K562 (cell line): ENCODE data around the gene CSKMT. TPM values are rescaled to one million over a fixed set of nuclear protein-coding genes. Genes with fewer than 3 reads are reported as not detected.

Source experiments
- CAMTA2 ChIP-seq: fragments of 250-450 bp; sonication (Bioruptor Pico); conservative IDR thresholded peaks from 2 replicates; pipeline ENCODE4 v1.5.1; 2022
- CBX8 ChIP-seq: fragments of 200-600 bp; sonication (generic); IDR thresholded peaks from 2 replicates; pipeline ENCODE4 v1.6.1; 2012; ENCODE audit warnings: borderline replicate concordance, mixed run types, low read depth, mild to moderate bottlenecking, moderate library complexity, mixed read lengths, low read length, control low read depth, inconsistent platforms; ENCODE audit not compliant: poor library complexity, severe bottlenecking; ENCODE audit errors: extremely low read depth
- HDGF ChIP-seq: fragments of 450-650 bp; IDR thresholded peaks from 2 replicates; pipeline ENCODE4 v1.6.1; 2016
- IRF2 ChIP-seq: sonication (generic); formaldehyde crosslinking; IDR thresholded peaks from 2 replicates; pipeline ENCODE4 v1.8.1; 2022; ENCODE audit warnings: mild to moderate bottlenecking, missing genetic modification reagents
- KLF1 ChIP-seq: fragments of 450-650 bp; IDR thresholded peaks from 2 replicates; pipeline ENCODE4 v1.6.1; 2016; ENCODE audit warnings: missing genetic modification characterization, missing compliant biosample characterization
- MCM3 ChIP-seq: fragments of 450-650 bp; IDR thresholded peaks from 2 replicates; pipeline ENCODE4 v1.6.1; 2016
- MTF1 ChIP-seq: fragments of 250-450 bp; sonication (Bioruptor Pico); IDR thresholded peaks from 2 replicates; pipeline ENCODE4 v1.9.0; 2021; ENCODE audit warnings: moderate library complexity, mild to moderate bottlenecking, inconsistent platforms, borderline replicate concordance
- NCOA6 ChIP-seq: fragments of 450-650 bp; IDR thresholded peaks from 2 replicates; pipeline ENCODE4 v1.6.1; 2017; ENCODE audit warnings: mild to moderate bottlenecking
- NR4A1 ChIP-seq, 2 experiments: fragments of 250-450 bp in 1 of 2; fragments of 450-650 bp in 1 of 2; sonication (Bioruptor Pico) in 1 of 2; IDR thresholded peaks; 2 replicates each; pipeline versions ENCODE4 v1.4.0 to v1.6.1; 2016 to 2020; ENCODE audit warnings: mild to moderate bottlenecking in 2 of 2, missing compliant biosample characterization in 1 of 2, missing genetic modification characterization in 1 of 2, moderate library complexity in 1 of 2
- PCBP2 ChIP-seq: fragments of 200-400 bp; formaldehyde crosslinking; IDR thresholded peaks from 2 replicates; pipeline ENCODE4 v1.6.1; 2018; ENCODE audit warnings: low read length, low read depth, mild to moderate bottlenecking, moderate library complexity; ENCODE audit not compliant: poor library complexity, severe bottlenecking
- SAP30 ChIP-seq: fragments of 200-600 bp; sonication (generic); IDR thresholded peaks from 2 replicates; pipeline ENCODE4 v1.6.1; 2012; ENCODE audit warnings: borderline replicate concordance, low read depth, mild to moderate bottlenecking, moderate library complexity, low read length, control low read depth, inconsistent platforms; ENCODE audit not compliant: insufficient read depth, poor library complexity, severe bottlenecking
- SMAD1 ChIP-seq: fragments of 150-350 bp; IDR thresholded peaks from 2 replicates; pipeline ENCODE4 v1.6.1; 2014; ENCODE audit warnings: low read length, low read depth; ENCODE audit not compliant: partially characterized antibody
- SMAD4 ChIP-seq: fragments of 250-450 bp; sonication (Bioruptor Pico); conservative IDR thresholded peaks from 2 replicates; pipeline ENCODE4 v1.8.0; 2021; ENCODE audit warnings: inconsistent platforms, mild to moderate bottlenecking, moderate library complexity
- ZBTB8A ChIP-seq: fragments of 450-650 bp; IDR thresholded peaks from 2 replicates; pipeline ENCODE4 v1.6.1; 2018; ENCODE audit warnings: mild to moderate bottlenecking, moderate library complexity; ENCODE audit not compliant: partially characterized antibody
- ZNF212 ChIP-seq: fragments of 450-650 bp; formaldehyde crosslinking; IDR thresholded peaks from 2 replicates; pipeline ENCODE4 v1.4.0; 2020; ENCODE audit warnings: mild to moderate bottlenecking
- ZNF445 ChIP-seq: fragments of 250-450 bp; sonication (Bioruptor Pico); IDR thresholded peaks from 2 replicates; pipeline ENCODE4 v1.4.0; 2020; ENCODE audit warnings: low read depth, mild to moderate bottlenecking, moderate library complexity
- polyA plus RNA-seq, 8 experiments: library from polyadenylated mRNA; depleted of rRNA in 4 of 8; stranded (reverse) in 5 of 8; unstranded in 3 of 8; fragments of >200 nt; fragmentation: Nextera tagmentation in 2 of 8; fragmentation: Illumina TruSeq in 1 of 8; extraction: Ambion mirVana in 2 of 8; extraction: Trizol in 1 of 8; gene quantifications; 2 replicates each; pipeline versions ENCODE4 v1.2.1 to v1.2.3, GENCODE V29; 2011 to 2014; ENCODE audit warnings: inconsistent platforms in 1 of 8, missing spikeins in 1 of 8
- total RNA-seq, 7 experiments: library from RNA; depleted of rRNA in 6 of 7; stranded (reverse); fragments of >200 nt in 6 of 7; fragmentation: Illumina TruSeq in 2 of 7; extraction: Trizol in 2 of 7; gene quantifications; 2 replicates each; pipeline versions ENCODE4 v1.2.1 to v1.2.3, GENCODE V29; 2011 to 2021; ENCODE audit warnings: low replicate concordance in 1 of 7
- TF ChIP-seq, protein P1 (sequence below), 2 experiments: fragments of 200-800 bp in 1 of 2; sonication (Bioruptor generic) in 1 of 2; sonication (generic) in 1 of 2; formaldehyde crosslinking in 1 of 2; IDR thresholded peaks in 1 of 2; conservative IDR thresholded peaks in 1 of 2; 2 replicates each; pipeline versions ENCODE4 v1.5.0 to v1.6.1; 2016 to 2020; ENCODE audit warnings: missing compliant biosample characterization in 1 of 2, missing genetic modification characterization in 1 of 2, missing genetic modification reagents in 1 of 2
- TF ChIP-seq, protein P2 (sequence below), 2 experiments: fragments of 450-650 bp in 1 of 2; sonication (generic) in 1 of 2; formaldehyde crosslinking; conservative IDR thresholded peaks; 2 replicates each; pipeline versions ENCODE4 v1.4.0 to v1.8.1; 2020 to 2022; ENCODE audit warnings: mild to moderate bottlenecking in 1 of 2, missing genetic modification reagents in 1 of 2
- TF ChIP-seq, protein P3 (sequence below), 3 experiments: fragments of 200-800 bp in 1 of 3; sonication (Bioruptor generic) in 1 of 3; sonication (generic) in 1 of 3; formaldehyde crosslinking in 1 of 3; IDR thresholded peaks; 2 replicates each; pipeline versions ENCODE4 v1.6.1 to v1.8.0; 2016 to 2022; ENCODE audit warnings: mild to moderate bottlenecking in 2 of 3, missing compliant biosample characterization in 2 of 3, missing genetic modification characterization in 2 of 3, missing genetic modification reagents in 1 of 3
- TF ChIP-seq, protein P4 (sequence below): fragments of 450-650 bp; IDR thresholded peaks from 2 replicates; pipeline ENCODE4 v1.6.1; 2016; ENCODE audit warnings: mild to moderate bottlenecking

Gene CSKMT
- total and polyA plus RNA-seq, 9 of the 15 experiments (the other 6 are each of a cell fraction or from before 2014, with no cell fraction given): 10.3 to 108 (median 27.2) TPM

DNA sequence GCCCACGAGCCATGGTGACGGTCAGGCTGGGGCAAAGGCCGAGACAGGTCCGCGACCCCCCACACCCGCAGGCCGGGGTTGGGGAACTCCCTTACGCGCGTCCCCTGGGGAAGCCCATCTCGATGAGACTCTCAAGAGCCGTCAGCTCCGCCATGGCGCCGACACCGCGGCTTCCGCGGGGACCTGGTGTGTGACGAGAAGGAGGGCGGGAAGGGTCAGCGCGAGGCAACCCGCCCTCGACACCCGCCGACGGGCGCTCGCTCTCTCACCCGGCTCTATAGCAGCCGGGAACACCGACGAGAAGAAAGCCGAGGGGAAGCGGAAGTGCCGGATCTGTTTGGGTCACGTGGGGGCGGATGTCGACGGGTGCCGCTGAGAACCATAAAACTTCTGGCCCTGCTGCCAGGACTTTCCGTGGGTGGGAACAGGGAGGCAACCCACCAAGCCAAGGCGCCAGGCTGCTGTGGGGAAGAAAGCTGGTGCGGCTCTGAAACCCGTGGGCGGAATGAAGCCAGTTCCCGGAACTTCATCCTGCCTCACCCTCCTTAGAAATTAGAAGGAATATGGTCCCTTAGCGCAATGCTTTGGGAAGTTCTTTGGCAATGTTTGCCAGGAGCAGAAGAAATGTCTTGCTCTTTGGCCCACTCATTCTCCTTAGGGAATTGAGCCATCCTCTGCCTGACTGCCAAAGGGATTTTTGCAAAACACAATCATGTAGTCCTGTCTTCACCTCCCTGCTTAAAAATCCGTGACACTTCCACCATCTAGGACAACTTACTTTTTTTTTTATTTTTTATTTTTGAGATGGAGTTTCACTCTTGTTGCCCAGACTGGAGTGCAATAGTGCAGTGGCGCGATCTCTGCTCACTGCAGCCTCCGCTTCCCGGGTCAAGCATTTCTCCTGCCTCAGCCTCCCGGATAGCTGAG, 13.9 kb downstream of the CSKMT start, which contains the start of gene UBXN1 (continued):
- TF ChIP-seq PCBP2: no peak
- TF ChIP-seq ZNF212 (CRISPR knock-in tag): no peak
- TF ChIP-seq SMAD4: peak; percentile 75
- TF ChIP-seq, protein P1, sequence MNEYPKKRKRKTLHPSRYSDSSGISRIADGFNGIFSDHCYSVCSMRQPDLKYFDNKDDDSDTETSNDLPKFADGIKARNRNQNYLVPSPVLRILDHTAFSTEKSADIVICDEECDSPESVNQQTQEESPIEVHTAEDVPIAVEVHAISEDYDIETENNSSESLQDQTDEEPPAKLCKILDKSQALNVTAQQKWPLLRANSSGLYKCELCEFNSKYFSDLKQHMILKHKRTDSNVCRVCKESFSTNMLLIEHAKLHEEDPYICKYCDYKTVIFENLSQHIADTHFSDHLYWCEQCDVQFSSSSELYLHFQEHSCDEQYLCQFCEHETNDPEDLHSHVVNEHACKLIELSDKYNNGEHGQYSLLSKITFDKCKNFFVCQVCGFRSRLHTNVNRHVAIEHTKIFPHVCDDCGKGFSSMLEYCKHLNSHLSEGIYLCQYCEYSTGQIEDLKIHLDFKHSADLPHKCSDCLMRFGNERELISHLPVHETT (CRISPR knock-in tag; conservative IDR thresholded peaks at IDR 0.05 in 1 of 2, IDR thresholded peaks at IDR 0.05 in 1 of 2): peak in 1 of 2 experiments; percentile 72; a peak in 3 of 4 replicates
- no peak for TF ChIP-seq IRF2 (CRISPR knock-in tag)
- no peak for TF ChIP-seq MCM3
- peak; percentile 77 for TF ChIP-seq SAP30
- TF ChIP-seq ZNF445: no peak
- peak; percentile 49 for TF ChIP-seq SMAD1
- TF ChIP-seq HDGF: no peak
- TF ChIP-seq NCOA6: no peak
- no peak for TF ChIP-seq NR4A1 (CRISPR knock-in tag; IDR thresholded peaks at IDR 0.05)
- peak; percentile 23; the same call in 1 of the 2 replicates for TF ChIP-seq NR4A1 (tag; IDR thresholded peaks at IDR 0.05)
- TF ChIP-seq, protein P2, sequence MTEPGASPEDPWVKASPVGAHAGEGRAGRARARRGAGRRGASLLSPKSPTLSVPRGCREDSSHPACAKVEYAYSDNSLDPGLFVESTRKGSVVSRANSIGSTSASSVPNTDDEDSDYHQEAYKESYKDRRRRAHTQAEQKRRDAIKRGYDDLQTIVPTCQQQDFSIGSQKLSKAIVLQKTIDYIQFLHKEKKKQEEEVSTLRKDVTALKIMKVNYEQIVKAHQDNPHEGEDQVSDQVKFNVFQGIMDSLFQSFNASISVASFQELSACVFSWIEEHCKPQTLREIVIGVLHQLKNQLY (CRISPR knock-in tag; conservative IDR thresholded peaks at IDR 0.05): no peak
- TF ChIP-seq ZBTB8A: no peak
- TF ChIP-seq, protein P3, sequence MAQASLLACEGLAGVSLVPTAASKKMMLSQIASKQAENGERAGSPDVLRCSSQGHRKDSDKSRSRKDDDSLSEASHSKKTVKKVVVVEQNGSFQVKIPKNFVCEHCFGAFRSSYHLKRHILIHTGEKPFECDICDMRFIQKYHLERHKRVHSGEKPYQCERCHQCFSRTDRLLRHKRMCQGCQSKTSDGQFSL (CRISPR knock-in tag; IDR thresholded peaks at IDR 0.05): no peak
- TF ChIP-seq, protein P3 (tag; IDR thresholded peaks at IDR 0.05): no peak
- TF ChIP-seq KLF1 (tag): no peak
- no peak for TF ChIP-seq MTF1 (CRISPR knock-in tag)
- no peak for TF ChIP-seq CBX8
- no peak for TF ChIP-seq CAMTA2 (CRISPR knock-in tag)
- TF ChIP-seq, protein P4, sequence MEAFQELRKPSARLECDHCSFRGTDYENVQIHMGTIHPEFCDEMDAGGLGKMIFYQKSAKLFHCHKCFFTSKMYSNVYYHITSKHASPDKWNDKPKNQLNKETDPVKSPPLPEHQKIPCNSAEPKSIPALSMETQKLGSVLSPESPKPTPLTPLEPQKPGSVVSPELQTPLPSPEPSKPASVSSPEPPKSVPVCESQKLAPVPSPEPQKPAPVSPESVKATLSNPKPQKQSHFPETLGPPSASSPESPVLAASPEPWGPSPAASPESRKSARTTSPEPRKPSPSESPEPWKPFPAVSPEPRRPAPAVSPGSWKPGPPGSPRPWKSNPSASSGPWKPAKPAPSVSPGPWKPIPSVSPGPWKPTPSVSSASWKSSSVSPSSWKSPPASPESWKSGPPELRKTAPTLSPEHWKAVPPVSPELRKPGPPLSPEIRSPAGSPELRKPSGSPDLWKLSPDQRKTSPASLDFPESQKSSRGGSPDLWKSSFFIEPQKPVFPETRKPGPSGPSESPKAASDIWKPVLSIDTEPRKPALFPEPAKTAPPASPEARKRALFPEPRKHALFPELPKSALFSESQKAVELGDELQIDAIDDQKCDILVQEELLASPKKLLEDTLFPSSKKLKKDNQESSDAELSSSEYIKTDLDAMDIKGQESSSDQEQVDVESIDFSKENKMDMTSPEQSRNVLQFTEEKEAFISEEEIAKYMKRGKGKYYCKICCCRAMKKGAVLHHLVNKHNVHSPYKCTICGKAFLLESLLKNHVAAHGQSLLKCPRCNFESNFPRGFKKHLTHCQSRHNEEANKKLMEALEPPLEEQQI: no peak
